Islet precursor cell (in vitro differentiated cells): ENCODE data around the gene EFCAB5.
"Not testable (repeated sequence)": the region's sequence is repeated elsewhere in the genome, so short reads cannot be mapped to it uniquely, and the experiment has no call there.

Source experiments
- DNase-seq: peaks from one replicate; pipeline ENCODE4 v3.0.0-alpha.2; 2018

Gene EFCAB5

DNA sequence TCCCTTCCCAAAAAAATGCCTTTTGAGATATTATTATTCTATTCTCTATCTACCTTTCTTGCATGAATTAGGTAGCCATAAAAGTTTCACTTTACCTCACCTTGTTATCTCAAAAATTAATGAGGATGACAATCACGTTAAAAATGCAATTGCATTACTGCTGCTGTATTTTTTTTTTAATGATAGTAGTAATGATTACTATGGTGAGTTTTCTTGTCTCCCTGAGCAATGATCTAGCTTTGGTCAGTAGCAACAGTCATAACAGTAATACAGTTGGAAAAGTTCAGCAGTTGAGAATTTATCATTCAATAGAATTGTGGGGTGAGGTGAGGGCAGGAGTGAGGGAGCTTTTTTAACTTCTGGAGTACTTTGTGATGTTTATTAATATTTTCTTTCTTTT is at the start of gene EFCAB5:
Gene EFCAB5 (plus strand): TSS at position 301 of the 400 bp plus-strand sequence. CDS start 163 bp downstream, outside the sequence.
- DNase-seq, result no peak

DNA sequence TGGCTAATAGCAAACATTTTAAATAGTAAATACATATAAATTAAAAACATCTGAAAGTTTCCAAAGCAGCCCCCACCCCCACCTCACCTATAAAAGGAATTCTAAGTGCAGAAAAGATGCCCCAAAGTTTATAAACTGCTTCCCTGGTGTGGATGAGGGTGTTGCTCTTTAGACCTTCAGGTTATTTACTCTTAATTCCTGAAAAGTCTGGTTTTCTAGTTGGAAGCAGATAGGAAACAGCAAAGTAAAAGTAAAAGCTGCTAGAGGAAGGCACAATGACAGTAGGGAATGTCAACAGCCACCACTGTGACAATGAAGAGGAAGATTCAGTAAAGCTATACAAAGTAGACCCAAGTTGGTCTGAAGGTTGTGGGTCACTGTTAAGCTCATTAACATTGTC is 49.2 kb upstream of the EFCAB5 start:
- DNase-seq, result no peak

DNA sequence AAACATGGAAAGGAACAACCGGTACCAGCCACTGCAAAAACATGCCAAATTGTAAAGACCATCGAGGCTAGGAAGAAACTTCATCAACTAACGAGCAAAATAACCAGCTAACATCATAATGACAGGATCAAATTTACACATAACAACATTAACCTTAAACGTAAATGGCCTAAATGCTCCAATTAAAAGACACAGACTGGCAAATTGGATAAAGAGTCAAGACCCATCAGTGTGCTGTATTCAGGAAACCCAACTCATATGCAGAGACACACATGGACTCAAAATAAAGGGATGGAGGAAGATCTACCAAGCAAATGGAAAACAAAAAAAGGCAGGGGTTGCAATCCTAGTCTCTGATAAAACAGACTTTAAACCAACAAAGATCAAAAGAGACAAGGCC is 44.3 kb upstream of the EFCAB5 start:
- not testable (repeated sequence) for DNase-seq

DNA sequence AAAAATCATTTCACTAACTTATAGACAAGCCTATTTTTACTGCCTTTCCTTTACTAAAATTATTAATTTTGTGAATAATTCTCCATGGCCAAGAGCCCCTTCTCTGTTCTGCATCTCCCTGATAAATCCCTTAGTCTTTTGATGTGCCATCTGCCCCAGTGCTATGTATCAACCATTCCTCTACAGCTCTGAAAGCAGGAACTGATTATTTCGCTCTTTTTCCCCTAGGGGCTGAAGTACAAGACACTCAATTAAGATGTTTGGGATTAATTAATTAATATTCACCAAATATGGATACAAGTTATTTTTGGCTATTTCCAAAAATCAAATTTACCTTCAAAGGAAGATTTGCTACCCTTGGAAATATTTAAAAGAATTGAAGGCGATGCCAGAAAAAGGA is 38.0 kb upstream of the EFCAB5 start:
- no peak for DNase-seq

DNA sequence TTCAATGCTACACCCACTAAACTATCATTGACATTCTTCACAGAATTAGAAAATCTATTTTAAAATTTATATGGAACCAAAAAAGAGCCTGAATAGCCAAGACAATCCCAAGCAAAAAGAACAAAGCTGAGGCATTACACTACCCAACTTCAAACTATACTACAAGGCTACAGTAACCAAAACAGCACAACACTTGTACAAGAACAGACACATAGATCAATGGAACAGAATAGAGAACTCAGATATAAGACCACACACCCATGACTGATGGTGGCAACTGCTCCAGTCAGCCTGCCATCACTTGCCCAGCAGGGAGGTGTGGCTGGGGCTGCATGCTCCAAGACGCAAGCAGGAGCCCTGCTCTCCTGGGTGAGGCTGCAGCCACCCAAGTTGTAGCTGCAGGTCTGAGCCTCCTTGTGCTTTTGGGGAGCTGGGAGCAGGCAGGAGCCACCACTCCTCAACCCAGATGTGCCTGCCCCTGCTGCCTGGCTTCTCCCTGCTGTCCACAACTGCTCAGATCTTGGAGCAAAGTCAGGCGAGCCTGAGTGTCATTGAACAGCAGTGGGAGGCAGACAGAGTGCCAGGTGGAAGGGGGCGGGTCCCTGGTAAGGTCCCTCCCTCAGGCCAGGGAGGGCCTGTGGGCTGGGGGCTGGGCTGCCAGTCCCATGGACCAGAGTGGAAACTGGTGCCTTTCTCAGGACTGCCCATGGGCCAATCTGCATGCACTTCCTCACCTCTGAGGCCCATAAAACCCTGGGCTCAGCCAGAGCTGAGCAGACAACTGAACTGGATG is 36.2 kb upstream of the EFCAB5 start:
- no peak for DNase-seq

DNA sequence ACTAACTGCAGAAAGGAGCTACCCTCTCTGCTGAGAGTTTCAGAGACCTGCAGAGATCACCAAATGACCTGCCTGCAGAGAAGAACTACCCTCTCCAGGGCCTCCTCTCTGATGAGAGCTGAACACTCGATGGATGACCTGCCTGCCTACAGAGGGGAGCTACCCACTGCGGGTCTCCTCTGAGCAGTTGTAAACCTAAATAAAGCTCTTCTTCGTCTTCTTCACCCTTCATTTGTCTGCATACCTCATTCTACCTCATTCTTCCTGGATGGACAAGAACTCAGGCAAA is 35.6 kb upstream of the EFCAB5 start:
- DNase-seq, result no peak

DNA sequence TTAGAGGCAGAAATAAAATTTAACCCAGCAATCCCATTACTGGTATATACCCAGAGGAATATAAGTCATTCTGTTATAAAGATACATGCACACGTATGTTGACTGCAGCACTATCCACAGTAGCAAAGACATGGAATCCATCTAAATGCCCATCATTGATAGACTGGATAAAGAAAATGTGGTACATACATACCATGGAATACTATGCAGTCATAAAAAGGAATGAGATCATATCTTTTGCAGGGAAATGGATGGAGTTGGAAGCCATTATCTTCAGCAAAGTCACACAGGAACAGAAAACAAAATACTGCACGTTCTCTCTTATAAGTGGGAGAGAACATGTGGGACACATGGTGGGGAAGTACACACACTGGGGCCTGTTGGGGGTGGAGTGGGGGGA is 34.5 kb upstream of the EFCAB5 start:
- no peak for DNase-seq

DNA sequence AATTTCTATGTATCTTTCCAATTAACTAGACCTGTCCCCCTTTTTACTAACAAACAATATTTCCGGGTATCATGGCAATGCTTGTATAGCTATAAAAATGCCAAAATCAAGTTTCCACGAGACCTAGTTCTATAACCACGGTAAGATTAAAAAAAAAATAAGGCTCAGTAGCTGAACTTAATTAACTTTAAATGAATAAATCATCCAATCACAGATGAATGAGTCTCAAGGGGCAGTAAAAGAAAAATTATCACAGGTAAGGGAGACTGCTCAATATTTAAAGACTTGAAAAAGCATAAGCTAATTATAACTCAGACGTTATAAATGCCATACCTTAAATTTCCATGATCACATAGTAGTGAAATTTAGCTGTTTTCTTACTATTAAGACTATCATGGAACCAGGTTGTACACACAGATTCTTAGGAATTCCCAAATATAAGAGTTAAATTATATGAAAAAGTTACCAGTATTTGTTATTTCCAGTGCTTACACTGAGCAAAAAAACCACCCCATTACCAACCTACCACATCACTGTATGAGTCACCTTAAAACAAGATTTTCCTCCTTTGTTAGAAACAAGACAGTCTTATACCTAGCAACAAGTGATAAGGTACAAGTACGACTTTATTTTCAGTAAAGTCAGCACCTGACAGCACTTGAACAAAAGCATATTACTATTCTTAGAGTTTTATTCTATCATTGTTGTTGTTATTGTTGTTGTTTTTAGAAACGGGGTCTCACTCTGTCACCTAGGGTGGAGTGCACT is 32.0 kb upstream of the EFCAB5 start:
- no peak for DNase-seq

DNA sequence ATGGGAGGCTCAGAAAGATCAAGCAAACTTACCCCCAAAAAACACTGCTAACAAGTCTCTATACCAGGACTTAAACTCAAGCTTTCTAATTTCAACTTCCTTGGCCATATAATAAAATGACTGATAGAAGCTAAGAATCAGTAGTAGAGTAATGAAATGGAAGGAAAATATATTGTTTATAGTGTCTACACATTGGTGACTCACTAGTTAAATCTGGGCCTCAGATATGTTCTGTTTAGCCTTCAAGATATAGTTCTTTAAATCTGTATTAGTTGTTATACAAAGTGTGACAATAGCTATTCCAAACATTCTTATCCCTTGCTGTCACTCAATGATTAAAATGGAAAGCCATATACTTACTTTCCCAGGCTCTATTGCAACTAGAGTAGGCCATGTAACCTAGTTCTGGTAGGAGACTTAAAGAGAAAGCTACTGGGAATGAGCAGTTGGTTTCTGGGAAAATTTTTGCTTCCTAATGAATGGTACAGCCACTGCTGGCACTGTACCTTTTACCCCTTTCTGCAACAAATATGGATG is 29.7 kb upstream of the EFCAB5 start:
- DNase-seq, result no peak

DNA sequence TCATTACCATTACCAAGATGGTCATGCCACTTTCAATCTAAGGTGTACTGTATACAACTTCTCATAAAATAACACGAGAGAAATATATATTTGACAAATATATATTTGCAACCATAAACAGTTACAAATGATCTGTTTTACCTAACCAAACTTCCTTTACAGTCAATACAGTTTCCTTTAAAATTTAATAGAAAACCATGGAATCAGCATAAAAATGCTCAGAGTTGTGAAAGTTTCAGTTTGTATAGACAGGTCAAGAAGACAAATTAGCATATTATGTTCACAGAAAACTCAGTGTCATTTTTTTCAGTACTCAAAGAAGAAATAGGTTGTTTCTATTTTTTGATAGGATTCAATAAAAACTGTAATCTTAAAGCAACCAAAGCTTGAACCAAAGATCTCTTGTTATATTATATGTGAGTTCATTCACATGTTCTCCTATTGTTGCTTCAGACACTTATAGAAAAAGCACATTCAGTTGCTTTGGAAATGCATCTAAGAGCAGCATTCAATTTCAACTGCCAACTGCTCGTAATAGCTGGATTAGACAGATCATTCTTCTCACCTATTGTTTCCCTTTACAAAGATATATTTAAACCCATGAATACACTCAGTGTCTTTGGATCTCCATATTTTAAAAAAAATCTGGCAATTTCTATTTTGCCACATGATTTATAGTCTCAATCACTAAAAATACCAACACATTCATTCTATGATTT is 26.5 kb upstream of the EFCAB5 start:
- no peak for DNase-seq

DNA sequence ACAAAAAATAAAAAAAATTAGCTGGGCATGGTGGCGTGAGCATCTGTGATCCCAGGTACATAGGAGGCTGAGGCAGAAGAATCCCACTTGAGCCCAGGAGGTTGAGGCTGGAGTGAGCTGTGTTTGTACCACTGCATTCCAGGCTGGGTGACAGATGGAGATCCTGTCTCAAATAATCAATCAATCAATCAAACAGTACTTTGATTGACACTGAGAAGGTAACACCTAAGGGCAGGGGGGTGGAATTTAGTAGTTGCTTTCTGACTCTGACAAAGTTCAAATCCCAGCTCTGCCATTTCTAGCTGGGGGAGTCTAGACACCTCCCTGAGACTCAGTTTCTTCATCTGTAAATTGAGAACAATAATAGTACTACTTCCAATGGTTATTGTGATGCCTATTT is 23.4 kb upstream of the EFCAB5 start:
- DNase-seq, result no peak

DNA sequence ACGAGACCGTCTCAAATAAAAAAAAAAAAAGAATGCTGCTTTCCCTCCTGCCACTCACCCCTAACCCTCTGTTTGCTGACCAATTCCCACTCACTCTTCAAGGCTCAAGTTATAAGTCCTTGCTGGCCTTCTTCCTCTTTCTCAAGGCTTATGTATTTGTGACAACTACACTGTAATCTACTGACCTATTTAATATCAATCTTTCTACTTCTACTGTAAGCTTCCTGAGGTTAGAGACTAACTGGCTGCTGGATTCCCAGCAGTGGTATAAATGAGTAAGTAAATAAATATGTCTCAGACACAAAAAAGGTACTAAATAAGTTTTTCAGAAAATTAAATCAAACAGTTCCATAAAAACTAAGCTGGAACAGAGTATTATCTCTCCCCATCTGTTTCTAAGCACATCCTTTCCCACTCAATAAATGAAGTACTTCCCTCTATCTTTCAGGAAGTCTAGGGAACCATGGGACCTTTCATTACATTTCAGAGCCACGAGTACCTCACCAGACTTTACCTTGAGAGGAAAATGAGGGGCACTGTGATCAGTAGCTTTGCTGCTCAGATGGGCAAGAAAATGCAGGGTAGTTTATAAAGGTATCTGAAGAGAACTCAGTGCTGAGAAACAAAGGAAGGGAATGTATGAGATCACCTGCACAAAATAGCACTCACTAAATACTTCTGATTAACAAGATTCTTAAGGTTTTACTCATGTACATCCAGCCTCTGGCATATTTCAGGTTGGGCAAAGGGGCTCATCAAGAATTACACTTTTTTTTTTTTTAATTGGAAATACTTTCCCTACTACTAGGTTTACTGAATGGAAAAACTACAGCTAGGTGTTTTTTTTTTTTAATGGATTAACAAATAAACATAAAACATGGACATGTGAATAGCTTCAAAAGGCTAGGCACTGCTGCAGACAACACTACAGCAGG is 22.2 kb upstream of the EFCAB5 start:
- peak; percentile 71 for DNase-seq

DNA sequence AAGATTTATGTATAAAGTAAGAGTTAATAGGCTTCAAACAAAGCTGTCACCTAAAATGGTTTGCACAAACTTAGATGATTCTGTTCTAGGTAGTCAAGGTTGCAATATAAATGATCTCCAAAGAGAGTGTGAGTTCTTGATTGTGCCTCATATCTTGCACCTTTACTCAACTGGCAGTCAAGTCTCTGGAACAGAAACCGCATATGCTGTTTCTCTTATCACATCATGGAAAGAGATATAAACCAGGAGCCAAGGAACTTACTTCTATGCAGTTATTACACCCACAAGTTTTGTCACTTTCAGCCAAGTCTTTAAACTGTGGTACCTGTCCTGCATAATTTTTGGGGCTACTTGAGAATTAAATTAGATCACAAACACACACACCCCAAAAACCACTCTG is 16.6 kb upstream of the EFCAB5 start:
- DNase-seq, result no peak

DNA sequence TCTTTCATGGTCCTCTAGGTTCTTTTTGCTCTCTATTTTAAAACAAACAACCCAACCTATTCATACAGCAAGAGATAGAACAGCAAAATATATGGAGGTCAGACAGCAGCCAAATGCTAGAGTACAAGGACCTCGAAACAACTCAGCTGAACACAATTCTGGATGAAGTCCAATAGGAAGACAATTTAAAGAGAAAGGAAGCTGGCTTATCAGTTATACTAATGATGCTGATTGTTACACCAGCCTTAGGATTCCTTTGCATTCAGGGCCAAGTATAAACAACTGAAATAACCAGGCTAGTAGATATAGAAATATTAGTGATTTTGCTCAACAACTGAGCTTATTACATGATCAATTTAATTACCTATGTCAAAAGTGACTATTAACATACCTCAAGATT is 13.9 kb upstream of the EFCAB5 start:
- DNase-seq, result no peak

DNA sequence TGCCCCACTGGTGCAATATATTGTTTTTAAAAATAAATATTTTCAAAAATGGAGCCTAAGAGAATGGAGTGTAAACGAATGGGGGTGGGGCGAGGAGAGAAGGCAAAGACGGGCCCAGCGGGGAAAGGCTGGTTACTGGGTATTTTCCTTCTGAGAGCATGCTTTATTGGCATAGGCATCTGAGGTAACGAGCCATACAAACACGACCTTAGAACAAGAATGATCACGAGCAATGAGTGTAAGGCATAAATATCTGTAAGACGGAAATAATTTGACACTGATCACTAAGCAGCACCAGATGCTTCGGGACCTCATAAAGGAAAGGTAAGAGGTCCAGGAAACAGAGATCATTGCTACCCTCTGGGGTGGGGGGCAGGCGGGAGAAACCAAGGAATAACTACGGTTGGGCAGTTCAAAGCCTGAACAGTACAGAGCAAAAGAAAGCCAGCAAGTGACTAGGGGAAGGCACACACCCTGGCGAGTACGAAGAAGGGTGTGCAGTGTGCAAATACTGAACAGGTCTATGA is 12.4 kb upstream of the EFCAB5 start:
- DNase-seq, result peak; percentile 62

DNA sequence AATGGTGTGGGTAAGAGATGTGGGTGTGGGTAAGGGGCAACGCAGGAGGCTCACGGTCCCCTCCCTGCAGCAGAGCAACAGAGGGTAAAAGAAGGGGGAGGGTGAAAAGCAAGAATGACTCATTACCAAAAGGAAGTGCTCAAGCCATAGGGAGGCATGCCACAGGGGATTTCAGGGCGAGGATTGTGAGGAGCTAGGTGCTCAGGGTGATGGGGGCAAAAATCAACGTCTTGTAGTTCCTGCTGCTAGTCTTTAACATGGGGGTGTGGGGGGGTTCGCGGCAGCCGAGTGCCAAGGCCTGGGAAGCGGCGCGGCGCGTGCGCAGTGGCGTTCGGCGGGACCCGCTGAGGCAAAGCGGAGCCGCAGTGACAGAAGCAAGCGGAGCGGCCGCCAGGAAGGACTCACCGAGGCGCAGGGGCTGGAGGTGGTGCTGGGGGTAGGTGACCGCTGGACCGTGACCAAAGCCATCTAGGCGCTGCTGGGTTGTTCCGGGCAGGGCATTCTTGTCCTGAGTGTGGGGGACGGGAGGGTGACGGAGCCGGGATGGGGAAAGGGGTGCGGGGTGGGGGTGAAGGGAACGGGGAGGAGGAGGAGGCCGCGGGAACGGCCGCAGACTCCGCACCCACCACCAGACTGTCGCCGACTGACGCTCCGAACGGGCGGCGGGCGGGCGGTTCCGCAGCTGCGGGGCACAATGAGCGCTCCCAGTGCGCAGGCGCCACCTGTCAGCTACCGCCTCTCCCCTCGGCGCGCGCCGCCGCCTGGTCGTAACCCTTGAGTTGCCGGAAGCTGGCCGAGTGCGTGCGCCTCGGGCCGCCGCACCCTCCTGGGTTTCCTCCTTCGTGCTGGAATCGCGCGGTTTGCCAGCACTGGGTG is 11.7 kb upstream of the EFCAB5 start, which contains the start of gene SSH2:
Gene SSH2 (minus strand): TSS at position 696 of the 876 bp plus-strand sequence. CDS start 228 bp downstream, at position 468.
- DNase-seq, result peak; percentile 96

DNA sequence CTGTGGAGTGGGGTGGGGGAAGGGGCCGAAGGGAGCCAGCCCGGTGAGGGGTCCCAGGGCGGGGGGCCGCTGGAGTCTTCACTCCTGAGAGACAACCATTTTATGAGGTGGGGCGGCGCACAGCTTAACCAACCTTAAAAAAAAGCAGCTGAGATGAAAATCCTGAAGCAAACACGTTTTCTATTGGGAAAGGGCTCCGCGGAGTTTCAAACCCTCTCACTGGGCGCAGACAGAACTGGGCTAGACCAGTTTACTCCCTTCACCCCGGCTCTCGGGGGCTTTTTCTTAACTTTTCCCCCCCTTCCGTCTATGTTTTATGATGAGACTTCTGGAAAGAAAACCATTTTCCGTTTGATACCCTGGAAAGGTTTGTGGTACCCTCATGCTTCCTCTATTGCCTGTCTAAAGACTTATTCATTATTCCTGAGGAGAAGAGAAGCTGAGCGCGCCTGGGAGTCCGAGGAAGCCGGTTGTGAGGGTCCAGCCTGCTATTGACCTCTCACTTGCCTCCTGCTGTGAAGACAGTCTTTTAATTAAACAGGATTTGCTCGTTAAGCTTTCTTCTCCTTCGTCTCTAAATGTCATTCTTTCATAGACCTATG is 10.9 kb upstream of the EFCAB5 start:
- DNase-seq, result no peak

DNA sequence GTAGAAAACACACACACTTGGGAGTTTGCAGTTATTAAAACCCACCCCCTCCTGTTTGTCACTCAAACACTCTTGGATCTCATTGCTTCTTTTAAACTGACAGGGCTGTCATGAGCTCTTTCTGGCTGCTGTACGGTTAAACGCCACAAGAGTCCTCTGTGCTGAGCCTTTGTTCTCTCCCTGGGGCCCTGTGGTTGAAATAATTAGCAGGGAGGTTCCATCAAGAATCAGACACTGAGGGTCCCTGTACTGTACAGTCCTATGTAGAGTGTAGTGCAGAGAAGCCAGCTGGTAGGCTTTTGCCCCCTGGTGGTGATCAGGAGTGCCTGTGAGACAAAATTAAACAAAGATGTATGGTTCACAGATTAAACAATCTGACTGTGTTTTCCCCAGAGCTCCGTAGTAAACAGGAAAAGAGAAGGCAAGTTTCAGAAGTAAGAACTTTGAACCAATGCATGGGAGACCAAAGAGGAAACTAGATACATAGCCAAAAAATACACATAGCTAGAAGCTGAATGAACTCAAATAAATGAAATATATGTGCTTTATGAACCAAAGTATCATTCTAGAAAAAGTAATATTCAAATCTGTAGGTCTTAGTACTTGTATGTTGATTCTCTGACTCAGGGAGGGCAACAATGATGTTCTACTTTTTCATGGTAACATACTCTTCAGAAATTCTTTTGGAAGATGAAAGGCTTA is 10.1 kb upstream of the EFCAB5 start:
- DNase-seq, result peak; percentile 94

DNA sequence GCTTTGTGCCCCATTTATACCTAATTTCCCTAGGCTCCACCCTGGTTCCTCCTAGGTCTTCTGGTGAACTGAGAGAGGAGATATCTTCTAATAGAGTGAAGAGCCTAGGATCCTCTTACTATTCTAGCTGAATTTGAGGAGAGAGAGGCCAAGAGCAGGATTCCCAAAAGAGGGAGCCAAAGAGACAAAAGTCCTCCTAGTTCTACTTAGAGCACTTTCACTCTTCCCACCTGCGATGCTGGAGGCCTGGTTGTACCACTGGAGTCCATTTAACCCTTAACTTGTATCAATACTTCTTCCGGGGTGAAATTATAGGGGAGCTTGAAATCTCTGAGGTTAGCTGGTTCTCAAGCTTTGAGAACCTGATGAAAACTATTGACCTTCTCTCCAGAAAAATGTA is 8.1 kb upstream of the EFCAB5 start:
- peak; percentile 64 for DNase-seq

DNA sequence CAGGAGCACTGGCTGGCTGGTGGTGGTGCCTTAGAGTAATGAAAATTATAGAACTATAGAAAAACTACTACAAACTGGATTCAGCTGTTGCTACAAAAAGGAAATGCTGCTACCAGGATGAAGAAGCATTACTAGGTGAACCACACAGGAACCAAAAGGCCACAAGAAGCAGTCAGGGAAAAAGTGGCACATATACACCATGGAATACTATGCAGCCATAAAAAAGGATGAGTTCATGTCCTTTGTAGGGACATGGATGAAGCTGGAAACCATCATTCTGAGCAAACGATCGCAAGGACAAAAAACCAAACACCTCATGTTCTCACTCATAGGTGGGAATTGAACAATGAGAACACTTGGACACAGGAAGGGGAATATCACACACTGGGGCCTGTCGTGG is 5.5 kb upstream of the EFCAB5 start:
- not testable (repeated sequence) for DNase-seq
